GM21717 (cell line): ENCODE data around the gene CACNA1H.
"Not testable (repeated sequence)": the region's sequence is repeated elsewhere in the genome, so short reads cannot be mapped to it uniquely, and the experiment has no call there.

Experiments used
- ATAC-seq: cut with Tn5 transposase; IDR thresholded peaks from one replicate; pipeline ENCODE4 v1.9.1; 2021; ENCODE audit warnings: mild to moderate bottlenecking, moderate library complexity; ENCODE audit not compliant: unreplicated experiment

Gene CACNA1H

DNA sequence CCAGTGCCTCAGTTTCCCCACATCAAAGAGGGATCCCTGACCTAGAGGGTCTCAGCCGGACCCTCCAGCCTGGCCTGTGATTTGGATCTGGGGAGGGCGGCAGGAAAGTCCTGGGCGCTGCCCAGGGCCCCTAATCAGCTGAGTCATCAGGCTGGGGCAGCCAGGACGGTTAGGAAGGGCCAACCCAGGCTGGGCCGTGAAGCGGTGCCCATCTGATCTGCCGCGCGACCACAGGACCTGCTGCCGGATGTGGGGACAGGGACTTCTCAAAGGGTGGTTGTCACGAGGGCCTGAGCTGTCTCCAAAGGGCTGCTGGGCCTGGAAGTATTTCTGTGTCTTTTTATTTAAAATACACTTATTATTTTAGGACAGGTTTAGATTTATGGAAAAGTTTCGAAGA lies 92.0 kb downstream of the CACNA1H start:
- no peak for ATAC-seq

- ATAC-seq, result no peak
These were observed 92.6 kb downstream of the CACNA1H start for GRCh38 chr16:1245452-1246020.

DNA sequence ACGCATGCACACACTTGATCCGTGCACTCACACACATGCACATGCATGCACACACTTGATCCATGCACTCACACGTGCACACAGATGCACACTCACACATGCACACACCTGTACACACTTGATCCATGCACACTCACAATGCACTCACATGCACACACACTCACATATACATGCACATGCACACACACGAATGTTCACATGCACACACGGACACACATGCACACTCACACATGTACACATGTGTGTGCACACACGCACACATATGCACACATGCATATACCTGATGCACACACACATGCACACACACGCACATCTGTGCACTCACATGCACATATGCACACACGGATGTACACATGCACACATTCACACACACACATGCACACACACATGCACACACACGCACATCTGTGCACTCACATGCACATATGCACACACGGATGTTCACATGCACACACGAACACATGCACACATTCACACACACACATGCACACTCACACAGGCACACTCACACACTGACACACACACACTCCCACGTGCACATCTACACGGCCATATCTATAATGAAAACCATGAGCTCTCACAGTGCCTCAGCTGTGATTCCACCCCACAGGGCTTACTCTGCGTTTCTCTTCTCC lies 95.1 kb downstream of the CACNA1H start:
- ATAC-seq, result not testable (repeated sequence)

GRCh38 chr16:1249031-1249755 lies 96.3 kb downstream of the CACNA1H start:
- not testable (repeated sequence) for ATAC-seq

GRCh38 chr16:1253701-1254364 lies 100.9 kb downstream of the CACNA1H start:
- ATAC-seq, result not testable (repeated sequence)

- ATAC-seq, result not testable (repeated sequence)
These were observed 101.9 kb downstream of the CACNA1H start for GRCh38 chr16:1254821-1255220.

DNA sequence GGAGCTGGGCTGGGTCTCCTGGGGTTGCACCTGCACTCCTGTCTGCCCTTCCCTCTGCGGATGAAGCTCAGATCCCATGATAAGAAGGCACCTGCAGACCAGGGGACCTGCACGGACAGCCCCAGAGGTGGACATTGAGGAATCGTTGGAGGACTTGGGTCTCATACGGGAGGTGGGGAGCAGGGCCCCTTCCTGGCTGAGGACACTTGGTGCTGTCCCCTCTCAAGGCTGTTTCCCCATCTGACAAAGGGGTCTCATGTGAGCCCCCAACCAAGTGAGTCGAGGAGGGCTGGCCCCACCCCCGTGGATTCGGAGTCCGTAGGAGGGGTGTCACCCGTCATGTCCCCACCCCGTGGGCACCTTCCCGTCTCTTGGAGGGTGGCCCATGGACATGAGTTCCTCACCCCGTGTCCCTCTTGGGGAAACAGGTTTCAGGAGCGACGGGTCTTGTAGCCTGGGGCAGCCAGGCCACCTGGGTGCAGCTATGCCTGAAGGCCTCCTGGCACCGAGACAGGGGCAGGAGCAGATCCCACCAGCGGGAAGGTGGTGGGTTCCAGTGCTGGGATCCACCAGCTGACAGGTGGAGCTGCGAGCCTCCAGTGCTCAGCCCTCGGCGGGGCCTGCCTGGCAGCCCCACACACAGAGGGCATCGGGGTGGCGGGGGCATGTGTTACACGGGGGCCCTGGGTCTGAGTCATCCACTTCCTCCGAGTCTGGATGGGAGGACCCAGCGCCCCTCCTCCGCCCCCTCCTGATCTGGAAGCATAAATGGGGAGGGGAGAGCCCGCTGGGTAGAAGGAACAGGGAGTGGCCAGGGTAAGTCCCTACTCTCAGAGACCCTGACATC lies 102.6 kb downstream of the CACNA1H start, which contains the start of gene TPSD1:
Gene TPSD1 (plus strand): TSS at position 794 of the 847 bp plus-strand sequence. CDS start 212 bp downstream, outside the sequence.
- ATAC-seq, result not testable (repeated sequence)

GRCh38 chr16:1256296-1256873 lies 103.5 kb downstream of the CACNA1H start:
- not testable (repeated sequence) for ATAC-seq

GRCh38 chr16:1256874-1257322 lies 104.0 kb downstream of the CACNA1H start:
- no peak for ATAC-seq

DNA sequence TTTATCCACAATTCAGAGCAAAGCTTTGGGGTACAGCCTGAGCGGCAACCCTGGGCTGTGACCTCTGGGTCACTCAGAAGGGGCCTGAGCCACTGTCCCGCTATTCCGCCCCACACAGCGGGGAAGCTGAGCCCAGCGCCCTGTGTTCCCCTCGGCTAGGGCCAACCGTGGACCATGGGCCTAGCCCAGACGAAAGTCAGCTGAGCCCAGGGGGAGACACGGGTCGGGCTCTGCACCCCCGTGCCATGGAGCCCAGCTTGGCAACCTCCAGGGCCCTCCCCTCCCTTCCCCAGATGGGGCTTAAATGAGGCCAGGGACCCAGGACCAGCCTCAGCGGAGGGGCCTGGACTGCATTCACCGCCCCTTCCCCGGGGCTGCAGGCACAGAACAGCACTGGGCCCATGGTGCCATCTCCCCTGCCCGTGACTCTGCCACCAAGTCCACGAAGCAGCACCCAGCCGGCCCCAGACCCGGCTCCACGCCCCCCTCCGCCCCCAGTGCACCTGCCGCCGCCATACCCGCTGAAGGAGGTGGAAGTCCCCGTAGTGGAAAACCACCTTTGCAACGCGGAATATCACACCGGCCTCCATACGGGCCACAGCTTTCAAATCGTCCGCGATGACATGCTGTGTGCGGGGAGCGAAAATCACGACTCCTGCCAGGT lies 104.8 kb downstream of the CACNA1H start:
- ATAC-seq, result no peak

DNA sequence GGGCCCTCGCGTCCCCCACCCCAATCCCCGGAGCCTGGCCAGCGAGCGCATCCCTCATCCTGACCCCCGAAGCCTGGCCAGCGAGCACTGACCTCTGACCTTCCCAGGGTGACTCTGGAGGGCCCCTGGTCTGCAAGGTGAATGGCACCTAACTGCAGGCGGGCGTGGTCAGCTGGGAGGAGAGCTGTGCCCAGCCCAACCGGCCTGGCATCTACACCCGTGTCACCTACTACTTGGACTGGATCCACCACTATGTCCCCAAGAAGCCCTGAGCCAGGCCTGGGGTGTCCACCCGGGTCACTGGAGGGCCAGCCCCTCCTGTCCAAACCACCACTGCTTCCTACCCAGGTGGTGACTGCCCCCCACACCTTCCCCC lies 105.3 kb downstream of the CACNA1H start:
- ATAC-seq, result no peak

GRCh38 chr16:1258906-1259759 lies 106.2 kb downstream of the CACNA1H start:
- no peak for ATAC-seq

GRCh38 chr16:1259760-1260068 lies 106.8 kb downstream of the CACNA1H start:
- no peak for ATAC-seq

DNA sequence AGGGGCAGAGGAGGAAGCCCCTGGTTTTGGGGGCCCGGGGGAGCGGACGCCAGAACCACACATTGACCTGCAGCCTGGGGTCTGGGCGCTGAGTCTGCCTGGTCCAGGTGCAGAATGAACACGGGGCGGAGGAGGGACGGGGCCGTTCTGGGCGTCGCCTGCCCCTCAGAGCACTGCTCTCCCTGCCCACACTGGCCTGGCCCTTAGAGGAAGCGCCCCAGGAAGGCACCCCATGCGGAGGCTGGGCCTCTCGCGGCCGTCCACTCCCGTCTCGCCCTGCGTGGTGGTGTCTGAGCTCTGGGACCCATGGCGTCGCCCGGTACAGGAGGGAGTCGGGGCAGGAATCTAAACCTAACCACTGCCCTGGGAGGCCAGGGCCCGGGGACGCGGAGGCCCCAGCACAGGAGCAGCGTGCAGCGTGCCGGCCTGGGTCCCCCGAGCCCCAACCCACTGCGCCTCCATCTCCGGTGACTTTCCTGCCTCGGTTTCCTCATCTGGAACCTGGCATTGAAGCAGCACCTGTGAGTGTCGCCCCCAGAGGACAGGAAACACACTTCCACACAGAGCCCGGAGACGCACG lies 107.3 kb downstream of the CACNA1H start:
- ATAC-seq, result no peak

GRCh38 chr16:1261131-1261892 lies 108.4 kb downstream of the CACNA1H start:
- no peak for ATAC-seq

GRCh38 chr16:1262210-1262845 lies 109.4 kb downstream of the CACNA1H start:
- ATAC-seq, result no peak

GRCh38 chr16:1262846-1263221 lies 109.9 kb downstream of the CACNA1H start:
- ATAC-seq, result no peak
